Measurements from ENCODE around the gene CCNDBP1.
A peak's percentile ranks its signal among the peaks of the same experiment; 100 is the strongest.

Gene CCNDBP1

GRCh38 chr15:43214592-43215295 lies 29.5 kb downstream of the CCNDBP1 start:
- no peak overlapping the region for H3K4me3 ChIP-seq (replicated peaks in 1 of 2; ENCODE audit: low read depth in 2 of 2, low read length in 2 of 2)
- no peak for TF ChIP-seq CTCF (IDR thresholded peaks at IDR 0.05; ENCODE audit: low read depth, low read length)
- DNase-seq (ENCODE audit: low read depth in 2 of 2): no peak

- DNase-seq (ENCODE audit: low read depth in 2 of 2): peak in 1 of 2 donors; percentile 20
- no peak for TF ChIP-seq CTCF (IDR thresholded peaks at IDR 0.05; ENCODE audit: low read depth, low read length)
- no peak overlapping the region for H3K4me3 ChIP-seq (replicated peaks in 1 of 2; ENCODE audit: low read depth in 2 of 2, low read length in 2 of 2)
These were observed 30.8 kb downstream of the CCNDBP1 start for GRCh38 chr15:43215961-43216360.

- TF ChIP-seq CTCF (IDR thresholded peaks at IDR 0.05; ENCODE audit: low read depth, low read length): peak; percentile 33
- peak; percentile 16 to 17 for DNase-seq (ENCODE audit: low read depth in 2 of 2)
- H3K4me3 ChIP-seq (replicated peaks in 1 of 2; ENCODE audit: low read depth in 2 of 2, low read length in 2 of 2): no peak overlapping the region
These were observed 33.9 kb downstream of the CCNDBP1 start for GRCh38 chr15:43218908-43219706.

- no peak for TF ChIP-seq CTCF (IDR thresholded peaks at IDR 0.05; ENCODE audit: low read depth, low read length)
- DNase-seq (ENCODE audit: low read depth in 2 of 2): no peak
These were observed 35.0 kb downstream of the CCNDBP1 start for GRCh38 chr15:43219929-43220928.

GRCh38 chr15:43220991-43221403 lies 35.8 kb downstream of the CCNDBP1 start, which contains the start of gene EPB42:
Gene EPB42, minus strand, starts transcription at chr15:43221018. Its CDS starts 193 bp downstream, at chr15:43220825.
- no peak for TF ChIP-seq CTCF (IDR thresholded peaks at IDR 0.05; ENCODE audit: low read depth, low read length)
- DNase-seq (ENCODE audit: low read depth in 2 of 2): no peak
- H3K4me3 ChIP-seq (replicated peaks in 1 of 2; ENCODE audit: low read depth in 2 of 2, low read length in 2 of 2): no peak within 1 kb of the TSS

More at GRCh38 chr15:43219929-43220928, 35.0 kb downstream of the CCNDBP1 start:
- H3K4me3 ChIP-seq (replicated peaks in 1 of 2; ENCODE audit: low read depth in 2 of 2, low read length in 2 of 2): no peak overlapping the region

- H3K4me3 ChIP-seq (replicated peaks in 1 of 2; ENCODE audit: low read depth in 2 of 2, low read length in 2 of 2): no peak overlapping the region
- TF ChIP-seq CTCF (IDR thresholded peaks at IDR 0.05; ENCODE audit: low read depth, low read length): no peak
These were observed 36.2 kb downstream of the CCNDBP1 start for GRCh38 chr15:43221422-43221821.

More at GRCh38 chr15:43221422-43221821, 36.2 kb downstream of the CCNDBP1 start:
- DNase-seq (ENCODE audit: low read depth in 2 of 2): no peak

Measured in cardiac fibroblast (primary cell).